Left ventricle myocardium inferior (tissue), 1 donor: ENCODE measurements around the gene ZNF84. TPM values are rescaled to one million over a fixed set of nuclear protein-coding genes. Genes with fewer than 3 reads are reported as not detected.
A peak's percentile ranks its signal among the peaks of the same experiment; 100 is the strongest.

Experiments
- DNase-seq: peaks from one replicate; pipeline ENCODE4 v3.0.0-alpha.2; 2020
- H3K27ac ChIP-seq: fragments of 200-600 bp; replicated peaks from 2 replicates; pipeline ENCODE4 v1.8.0; 2021
- H3K27me3 ChIP-seq: fragments of 200-600 bp; 2 replicates; pipeline ENCODE4 v1.8.0; 2021; ENCODE audit warnings: low read depth
- H3K36me3 ChIP-seq: fragments of 200-600 bp; 2 replicates; pipeline ENCODE4 v1.8.0; 2021
- H3K4me1 ChIP-seq: fragments of 200-600 bp; 2 replicates; pipeline ENCODE4 v1.8.0; 2021
- H3K4me3 ChIP-seq: fragments of 200-600 bp; 2 replicates; pipeline ENCODE4 v1.8.0; 2021; ENCODE audit warnings: mild to moderate bottlenecking, moderate library complexity
- H3K9me3 ChIP-seq: fragments of 200-600 bp; replicated peaks from 2 replicates; pipeline ENCODE4 v1.8.0; 2021
- CTCF ChIP-seq: fragments of 200-600 bp; IDR thresholded peaks from 2 replicates; pipeline ENCODE4 v1.8.0; 2021; ENCODE audit warnings: antibody characterized with exemption, mild to moderate bottlenecking, borderline replicate concordance
- intact Hi-C: fragments of 100-400 bp; cut with micrococcal nuclease; formaldehyde crosslinking; loops from one replicate; pipeline ENCODE4 v1.11.0; 2022
- total RNA-seq: library from RNA; stranded (reverse); fragmentation: NEBNext Ultra II Directional; extraction: Animal tissue kit (Norgen Biotek cat#: 25700); gene quantifications from one replicate; pipeline ENCODE4 v1.2.1, GENCODE V29; 2021
- donor health status: DM: no; HTN: yes; CAD: no; lungs with severe emphysema.

Gene ZNF84
- total RNA-seq, 1 donor from 2014 or later = 18.7 TPM

- H3K27me3 ChIP-seq = no peaks in the 10 kb centered on the region
- no peaks in the 10 kb centered on the region for H3K4me1 ChIP-seq
- no peak overlapping the region for H3K27ac ChIP-seq
- peaks cover 81% of the 10 kb centered on the region for H3K36me3 ChIP-seq
- DNase-seq = no peak
- no peak overlapping the region for H3K4me3 ChIP-seq
- TF ChIP-seq CTCF = no peak
- peaks cover 100% of the 10 kb centered on the region for H3K9me3 ChIP-seq
- intact Hi-C loops = no loop called here
These were observed 26.2 kb downstream of the ZNF84 start for GRCh38 chr12:133063556-133063955.

- H3K27me3 ChIP-seq = no peaks in the 10 kb centered on the region
- H3K4me1 ChIP-seq = no peaks in the 10 kb centered on the region
- DNase-seq = no peak
- TF ChIP-seq CTCF = no peak
- H3K9me3 ChIP-seq = peaks cover 100% of the 10 kb centered on the region
- peaks cover under 1% of the 10 kb centered on the region for H3K36me3 ChIP-seq
- no peak overlapping the region for H3K27ac ChIP-seq
- intact Hi-C loops = no loop called here
- H3K4me3 ChIP-seq = no peak overlapping the region
These were observed 36.5 kb downstream of the ZNF84 start for GRCh38 chr12:133073836-133074235.

GRCh38 chr12:133080026-133080367 is 42.7 kb downstream of the ZNF84 start:
- intact Hi-C loops = loop anchor here (2.0 kb wide), 1 partner anchor 51 kb away; the partner anchor contains the start of genes ZNF10 and ZNF891
- no peak for TF ChIP-seq CTCF
- H3K36me3 ChIP-seq = peaks cover 39% of the 10 kb centered on the region
- peak; percentile 98 for DNase-seq
- H3K27me3 ChIP-seq = no peaks in the 10 kb centered on the region
- H3K4me1 ChIP-seq = peaks cover 28% of the 10 kb centered on the region
- H3K4me3 ChIP-seq = peak overlapping the region; percentile 76
- peak overlapping the region; percentile 95 for H3K27ac ChIP-seq
- peaks cover 83% of the 10 kb centered on the region for H3K9me3 ChIP-seq

GRCh38 chr12:133080368-133081158 is 43.3 kb downstream of the ZNF84 start, which contains the start of gene ZNF140:
ZNF140 (plus strand) TSS chr12:133080923; CDS start chr12:133081321, 398 bp downstream.
- peak; percentile 96 for DNase-seq
- intact Hi-C loops = loop anchor here (2.0 kb wide), 1 partner anchor 50 kb away; the partner anchor contains the start of genes ZNF10 and ZNF891
- Histone ChIP-seq H3K27me3 (no peaks in the 10 kb centered on the region), H3K27ac (peak within 1 kb of the TSS; percentile 95), H3K4me1 (peaks cover 28% of the 10 kb centered on the region), H3K9me3 (peaks cover 83% of the 10 kb centered on the region), H3K36me3 (peaks cover 45% of the 10 kb centered on the region), H3K4me3 (peak within 1 kb of the TSS; percentile 76)
- TF ChIP-seq CTCF = peak; percentile 53

- H3K27ac ChIP-seq = peak overlapping the region; percentile 95
- peaks cover 28% of the 10 kb centered on the region for H3K4me1 ChIP-seq
- intact Hi-C loops = loop anchor here (2.0 kb wide), 1 partner anchor 50 kb away; the partner anchor contains the start of genes ZNF10 and ZNF891
- peak overlapping the region; percentile 76 for H3K4me3 ChIP-seq
- peaks cover 83% of the 10 kb centered on the region for H3K9me3 ChIP-seq
- no peak for DNase-seq
- peaks cover 52% of the 10 kb centered on the region for H3K36me3 ChIP-seq
- TF ChIP-seq CTCF = no peak
- H3K27me3 ChIP-seq = no peaks in the 10 kb centered on the region
These were observed 44.0 kb downstream of the ZNF84 start for GRCh38 chr12:133081159-133081780.
